Activated CD8-positive, alpha-beta memory T cell treated with anti-CD3 and anti-CD28 coated beads, Interleukin-2, amount 50 U/mL, for 4 hours (primary cell): ENCODE data around the gene SPPL3.

ENCODE experiments used
- DNase-seq: peaks from one replicate; pipeline ENCODE4 v3.0.0-alpha.2; 2020

SPPL3 gene

DNA sequence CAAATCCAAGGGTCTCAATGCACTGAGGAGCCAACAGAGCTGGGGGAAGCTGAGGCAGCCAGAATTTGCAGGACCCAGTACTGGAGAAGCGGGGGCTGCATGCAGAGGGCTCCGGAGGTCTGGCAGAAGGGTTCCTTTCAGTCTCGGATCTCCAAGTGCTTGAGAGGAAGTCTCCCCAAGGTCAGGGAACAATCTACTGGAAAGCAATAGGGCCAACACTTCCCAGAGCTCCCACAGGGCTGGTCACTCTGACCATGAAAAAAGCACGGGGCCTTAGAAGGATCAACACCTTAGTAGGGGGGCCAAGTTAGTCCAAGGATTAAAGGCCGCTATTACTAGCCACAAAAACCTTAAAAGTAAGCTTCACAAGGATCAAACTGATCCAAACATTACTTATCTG is 31.7 kb downstream of the SPPL3 start:
- DNase-seq, result no peak

GRCh38 chr12:120870415-120870814 is 33.7 kb downstream of the SPPL3 start:
- no peak for DNase-seq

DNA sequence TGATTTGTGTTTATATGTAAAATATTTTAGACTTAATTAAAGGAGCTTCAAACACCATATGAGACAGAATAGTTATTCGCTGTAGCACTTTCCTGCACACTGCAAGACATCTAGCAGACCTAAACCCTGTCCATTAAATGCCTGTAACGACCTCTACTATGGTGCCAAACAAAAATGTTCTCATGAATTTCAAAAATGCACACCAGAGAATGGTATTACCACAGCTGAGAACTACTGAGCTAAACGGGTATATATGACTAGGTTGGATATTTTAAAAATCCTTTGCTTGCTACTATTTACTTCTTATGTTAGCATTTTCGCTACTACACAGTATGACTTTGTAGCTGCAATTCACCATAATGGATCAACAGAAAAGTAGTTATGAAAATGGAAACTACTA is 34.8 kb downstream of the SPPL3 start:
- no peak for DNase-seq

- no peak for DNase-seq
Measured at GRCh38 chr12:120866108-120866507, 38.0 kb downstream of the SPPL3 start.

DNA sequence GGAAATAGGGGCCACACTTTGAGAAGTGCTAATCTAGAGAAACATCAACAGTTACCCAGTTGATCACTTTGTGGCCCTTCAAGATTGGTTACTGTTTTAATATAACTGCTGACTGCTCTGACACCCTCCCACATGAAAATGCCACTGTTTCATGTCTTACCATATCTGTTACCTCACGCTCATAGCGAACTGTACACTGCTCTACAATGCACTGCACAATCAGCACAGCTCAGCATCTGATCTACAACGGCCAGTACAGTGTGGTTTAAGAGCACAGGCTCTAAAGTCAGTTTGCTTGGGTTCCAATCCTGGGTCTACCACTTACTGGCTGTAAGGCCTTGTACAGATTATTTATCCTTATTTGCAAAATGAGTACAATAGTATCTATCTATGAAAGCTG is 39.1 kb downstream of the SPPL3 start:
- DNase-seq, result no peak

DNA sequence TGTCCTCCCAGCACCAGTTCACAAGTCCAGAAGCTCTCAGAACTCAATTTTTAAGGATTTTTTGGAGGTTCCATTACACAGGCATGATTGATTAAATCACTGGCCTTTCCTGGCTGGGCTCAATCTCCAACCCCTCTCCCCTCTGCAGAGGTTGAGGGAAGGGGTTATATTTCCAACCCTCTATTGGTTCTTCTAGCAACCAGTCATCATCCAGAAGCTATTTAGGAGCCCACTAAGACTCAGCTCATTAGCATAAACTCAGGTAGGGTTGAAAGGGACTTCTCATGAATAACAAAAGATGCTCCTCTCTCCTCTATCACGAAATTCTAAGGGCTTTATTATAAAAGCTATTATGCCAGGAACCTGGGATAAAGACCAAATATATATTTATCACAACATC is 41.5 kb downstream of the SPPL3 start:
- no peak for DNase-seq

DNA sequence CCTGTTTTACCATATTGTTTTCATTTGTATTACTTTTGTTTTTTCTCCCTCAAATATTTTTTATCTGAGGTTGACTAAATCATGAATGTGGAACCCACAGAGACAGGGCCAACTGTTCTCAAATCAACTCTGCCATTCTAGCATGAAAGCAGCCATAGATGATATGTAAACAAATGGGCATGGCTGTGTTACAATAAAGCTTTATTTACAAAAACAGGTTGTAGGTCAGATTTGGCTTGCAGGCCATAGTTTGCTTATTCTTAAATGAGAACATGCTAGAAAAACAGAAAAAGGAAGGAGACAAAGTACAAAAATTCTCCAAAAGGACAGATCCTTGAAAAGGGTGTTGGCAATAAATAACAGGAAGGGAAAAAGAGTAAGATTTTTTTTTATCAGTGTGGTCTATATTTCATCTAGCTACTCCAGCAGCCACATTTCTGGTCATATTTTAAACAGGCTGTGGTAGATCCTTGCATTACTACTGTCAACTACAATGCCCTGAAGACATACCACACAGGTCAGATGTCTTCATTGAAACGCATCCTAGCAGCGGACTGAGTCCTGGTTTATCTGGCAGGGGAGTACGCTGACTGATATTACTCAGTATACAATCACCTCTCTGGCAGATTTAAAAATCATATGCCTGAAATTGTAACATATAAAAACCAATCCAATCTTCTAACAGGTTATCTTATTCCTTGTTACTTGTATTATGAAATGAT is 42.9 kb downstream of the SPPL3 start:
- DNase-seq, result no peak

- no peak for DNase-seq
Measured at GRCh38 chr12:120858306-120859088, 45.7 kb downstream of the SPPL3 start.

- no peak for DNase-seq
Measured at GRCh38 chr12:120856980-120857379, 47.2 kb downstream of the SPPL3 start.

GRCh38 chr12:120855823-120856588 is 48.2 kb downstream of the SPPL3 start:
- no peak for DNase-seq

DNA sequence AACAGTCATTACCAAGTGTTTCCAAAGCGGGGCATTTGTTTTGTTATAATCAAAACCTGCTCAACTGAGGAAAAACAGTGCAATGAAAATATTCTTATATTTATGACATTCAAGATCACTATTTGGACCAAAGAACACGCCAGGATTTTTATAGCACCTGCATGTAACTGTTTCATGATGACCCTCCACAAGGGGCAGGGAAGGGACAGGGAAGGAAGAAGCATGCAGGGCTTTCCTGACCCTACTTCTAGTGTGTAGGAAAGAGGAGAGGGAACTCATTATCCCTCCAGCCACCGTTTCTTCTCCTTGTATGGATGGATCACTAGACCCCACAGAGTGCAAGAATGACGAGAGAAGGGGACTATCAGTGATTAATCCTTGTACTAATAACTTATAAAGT is 49.4 kb downstream of the SPPL3 start:
- no peak for DNase-seq

GRCh38 chr12:120853188-120853587 is 51.0 kb downstream of the SPPL3 start:
- no peak for DNase-seq

GRCh38 chr12:120851944-120852343 is 52.2 kb downstream of the SPPL3 start:
- no peak for DNase-seq

- DNase-seq, result no peak
Measured at GRCh38 chr12:120851444-120851843, 52.7 kb downstream of the SPPL3 start.

DNA sequence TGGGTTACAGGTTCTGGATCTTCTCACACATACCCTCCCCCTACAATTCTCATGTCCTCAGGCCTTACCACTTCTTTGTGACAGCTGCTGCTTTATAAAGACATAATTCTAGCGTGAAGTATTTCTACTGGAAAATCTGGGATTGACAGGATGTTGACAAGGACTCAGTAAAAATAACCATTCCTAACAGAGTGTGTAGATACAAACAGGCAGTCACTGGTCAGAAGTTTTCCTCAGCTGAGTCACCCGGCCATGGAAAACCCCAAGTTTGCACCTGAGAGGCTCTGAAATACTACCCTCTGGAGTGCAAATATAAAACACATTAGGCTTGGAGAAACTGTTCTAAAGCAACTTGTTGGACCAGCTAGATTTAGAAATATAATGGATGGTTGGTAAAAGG is 54.4 kb downstream of the SPPL3 start:
- DNase-seq, result no peak

DNA sequence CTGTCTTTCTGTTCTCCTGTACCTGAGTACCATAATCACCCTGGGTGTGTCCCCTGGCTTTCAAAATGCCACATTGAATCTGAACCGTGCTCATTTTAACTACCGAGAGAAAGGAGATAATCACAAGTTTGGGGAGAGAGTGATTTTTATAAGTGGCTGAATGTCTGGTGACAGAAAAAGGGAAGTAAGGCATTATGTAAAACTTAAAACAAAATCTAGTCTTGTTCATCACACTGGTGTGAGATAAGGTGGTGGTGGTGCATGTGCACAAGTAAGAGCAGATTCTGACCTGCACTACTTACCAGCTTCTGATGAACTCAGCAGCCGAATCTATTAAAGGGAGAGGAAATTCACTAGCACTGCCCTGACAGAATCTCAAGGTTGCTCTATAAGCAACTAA is 56.3 kb downstream of the SPPL3 start:
- DNase-seq, result no peak

GRCh38 chr12:120847392-120847791 is 56.8 kb downstream of the SPPL3 start:
- no peak for DNase-seq

DNA sequence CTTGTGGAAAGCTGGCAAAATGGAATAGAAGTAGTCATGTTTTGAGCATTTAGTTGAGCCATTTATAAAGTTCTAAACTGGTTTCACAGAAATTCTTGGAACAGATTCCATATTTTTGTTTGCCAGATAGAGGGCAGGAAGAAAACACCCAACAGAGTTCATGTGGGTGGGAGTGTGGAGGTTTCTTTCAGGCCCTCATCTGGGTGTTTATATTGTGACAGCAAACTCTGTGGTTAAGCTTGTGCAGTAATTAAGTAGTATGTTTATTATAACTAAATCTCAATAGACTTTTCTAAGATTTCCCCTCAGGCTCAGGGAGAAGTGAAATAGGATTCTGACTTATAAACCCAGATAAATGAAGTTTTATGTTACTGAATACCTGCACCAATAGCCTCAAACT is 57.4 kb downstream of the SPPL3 start:
- DNase-seq, result no peak

DNA sequence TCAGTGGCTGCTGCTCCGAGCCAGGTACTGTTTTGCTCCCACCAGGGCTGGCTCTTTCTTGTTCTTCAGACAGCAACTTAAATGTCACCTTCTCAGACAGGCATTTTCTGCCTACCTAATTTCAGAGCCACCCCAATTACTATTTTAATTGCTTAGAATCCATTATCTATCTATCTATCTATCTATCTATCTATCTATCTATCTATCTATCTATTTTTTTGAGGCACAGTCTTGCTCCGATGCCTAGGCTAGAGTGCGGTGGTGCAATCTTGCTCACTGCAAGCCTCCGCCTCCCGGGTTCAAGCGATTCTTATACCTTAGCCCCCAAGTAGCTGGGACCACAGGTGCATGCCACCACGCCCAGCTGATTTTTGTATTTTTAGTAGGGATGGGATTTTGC is 58.5 kb downstream of the SPPL3 start:
- no peak for DNase-seq

- no peak for DNase-seq
Measured at GRCh38 chr12:120844768-120845449, 59.2 kb downstream of the SPPL3 start.

DNA sequence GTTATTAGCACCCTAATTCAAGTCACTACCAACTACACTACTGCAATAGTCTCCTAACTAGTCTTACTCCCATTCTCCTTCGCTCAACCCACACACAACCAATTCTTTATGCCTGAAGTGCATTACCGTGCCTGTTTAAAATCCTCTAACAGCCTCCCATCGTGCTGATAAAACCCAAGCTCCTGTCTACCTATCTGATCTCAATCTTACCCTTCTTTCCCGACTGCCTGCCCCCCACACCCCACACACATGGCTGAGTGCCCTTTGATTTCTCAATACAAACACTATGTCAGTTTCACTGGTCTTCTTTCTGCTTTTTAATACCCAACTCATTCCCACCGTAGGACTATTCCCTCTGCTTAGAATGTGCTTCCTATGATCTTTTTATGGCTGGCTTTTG is 59.9 kb downstream of the SPPL3 start:
- no peak for DNase-seq

GRCh38 chr12:120843472-120843871 is 60.7 kb downstream of the SPPL3 start:
- DNase-seq, result no peak

DNA sequence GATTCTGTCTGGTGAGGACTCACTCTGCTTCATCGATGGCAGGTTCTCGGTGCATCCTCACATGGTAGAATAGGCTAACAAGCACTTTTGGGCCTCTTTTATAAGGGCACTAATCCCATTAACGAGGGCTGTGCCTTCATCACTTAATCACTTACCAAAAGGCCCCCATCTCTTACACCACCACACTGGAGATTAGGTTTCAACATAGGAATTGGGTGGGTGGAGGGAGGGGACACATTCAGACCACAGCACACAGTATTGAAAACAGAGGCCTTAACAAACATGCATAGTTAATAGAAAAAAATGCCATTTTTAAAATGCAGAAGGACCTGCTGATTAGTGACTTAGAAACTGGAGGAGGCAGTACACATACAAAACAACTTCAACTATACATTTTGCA is 61.6 kb downstream of the SPPL3 start:
- DNase-seq, result no peak
